Right cardiac atrium (tissue), 5 donors: Measurements from ENCODE around the gene DSN1. TPM values are rescaled to one million over a fixed set of nuclear protein-coding genes. Genes with fewer than 3 reads are reported as not detected.

Source experiments
- ATAC-seq, 2 donors: fragments of 200-7000 bp; cut with Tn5 transposase; one replicate each; pipeline versions ENCODE4 v1.8.0 to v1.9.1; 2020; ENCODE audit warnings: moderate library complexity in 2 of 2, mild to moderate bottlenecking in 1 of 2
- DNase-seq, 3 donors: peaks; one replicate each; pipeline ENCODE4 v3.0.0-alpha.2; 2020
- H3K27ac ChIP-seq: one replicate; pipeline ENCODE4 v1.5.1; 2013; ENCODE audit warnings: mild to moderate bottlenecking, low read length, control low read depth, moderate library complexity
- H3K27me3 ChIP-seq: one replicate; pipeline ENCODE4 v1.6.1; 2013; ENCODE audit not compliant: control insufficient read depth, insufficient read depth
- H3K4me1 ChIP-seq: one replicate; pipeline ENCODE4 v1.6.1; 2013; ENCODE audit warnings: low read length; ENCODE audit not compliant: control insufficient read depth, insufficient read depth
- H3K4me3 ChIP-seq: one replicate; pipeline ENCODE4 v1.5.1; 2013; ENCODE audit warnings: low read length, control low read depth
- H3K9me3 ChIP-seq: one replicate; pipeline ENCODE4 v1.6.1; 2013; ENCODE audit warnings: low read length; ENCODE audit not compliant: control insufficient read depth
- WGBS: extraction: QIAGEN DNeasy Blood & Tissue Kit; methylation state at CpG from one replicate; pipeline ENCODE4 v1.1.7; 2013; 5-methylcytosine and 5-hydroxymethylcytosine counted together
- intact Hi-C, 4 donors: fragments of 100-400 bp; cut with DNase I; formaldehyde crosslinking; loops; one replicate each; pipeline versions ENCODE4 v1.11.0 to v1.14.0; 2022 to 2023
- polyA plus RNA-seq: library from polyadenylated mRNA; stranded (reverse); fragments of 200-250 nt; gene quantifications from one replicate; pipeline ENCODE4 v1.2.3, GENCODE V29; 2013
- total RNA-seq, 4 donors: library from RNA; stranded (reverse); fragmentation: NEBNext Ultra II Directional; extraction: Animal tissue kit (Norgen Biotek cat#: 25700); gene quantifications; one replicate each; pipeline ENCODE4 v1.2.1, GENCODE V29; 2021
- donor health status: healthy with polysubstance abuse.
- donor health status: DM: no; HTN: yes; CAD: no.
- donor health status: DM: no; HTN: no; CAD: no.
- donor health status: DM: no; HTN: yes; CAD: no; lungs with severe emphysema.
- donor health status: DM: yes; HTN: yes; CAD: no.

The DSN1 gene
- total and polyA plus RNA-seq, 5 donors = 4.9 to 7.5 (median 5.3) TPM

GRCh38 chr20:36736451-36737182 is 36.9 kb downstream of the DSN1 start:
- DNase-seq = no peak
- intact Hi-C loops = no loop called here
- no peak for ATAC-seq
- H3K27ac ChIP-seq = no peak overlapping the region
- WGBS = 81% methylated on average over 3 of the region's 3 CpGs
- H3K4me3 ChIP-seq = no peak overlapping the region
- H3K4me1 ChIP-seq = peaks cover 4% of the 10 kb centered on the region
- no peaks in the 10 kb centered on the region for H3K27me3 ChIP-seq
- H3K9me3 ChIP-seq = no peaks in the 10 kb centered on the region

GRCh38 chr20:36732456-36732855 is 41.1 kb downstream of the DSN1 start:
- intact Hi-C loops = no loop called here
- H3K9me3 ChIP-seq = no peaks in the 10 kb centered on the region
- no peak overlapping the region for H3K4me3 ChIP-seq
- DNase-seq (no peak), ATAC-seq (no peak)
- no peaks in the 10 kb centered on the region for H3K27me3 ChIP-seq
- 94% methylated on average over 1 of the region's 1 CpG for WGBS
- H3K4me1 ChIP-seq = peaks cover 4% of the 10 kb centered on the region
- H3K27ac ChIP-seq = no peak overlapping the region

- intact Hi-C loops = no loop called here
- Histone ChIP-seq H3K9me3 (no peaks in the 10 kb centered on the region), H3K27me3 (no peaks in the 10 kb centered on the region), H3K4me1 (peaks cover 7% of the 10 kb centered on the region), H3K27ac (no peak overlapping the region), H3K4me3 (no peak overlapping the region)
- ATAC-seq = no peak
- WGBS = 57% methylated on average over 3 of the region's 3 CpGs
- DNase-seq = no peak
Observed at GRCh38 chr20:36728986-36729385, 44.6 kb downstream of the DSN1 start.

- DNase-seq = no peak
- Histone ChIP-seq H3K27me3 (no peaks in the 10 kb centered on the region), H3K4me1 (peaks cover 3% of the 10 kb centered on the region), H3K4me3 (no peak overlapping the region), H3K9me3 (no peaks in the 10 kb centered on the region), H3K27ac (peak overlapping the region; percentile 45)
- intact Hi-C loops = no loop called here
- WGBS = 88% methylated on average over 3 of the region's 3 CpGs
- peak; percentile 31 to 43 for ATAC-seq
Observed at GRCh38 chr20:36726168-36726567, 47.4 kb downstream of the DSN1 start.

- no peak overlapping the region for H3K27ac ChIP-seq
- 86% methylated on average over 3 of the region's 3 CpGs for WGBS
- DNase-seq = no peak
Observed at GRCh38 chr20:36720510-36720909, 53.1 kb downstream of the DSN1 start.

GRCh38 chr20:36717657-36718056 is 55.9 kb downstream of the DSN1 start:
- WGBS = 82% methylated on average over 2 of the region's 2 CpGs

More at GRCh38 chr20:36720510-36720909, 53.1 kb downstream of the DSN1 start:
- H3K27me3 ChIP-seq = no peaks in the 10 kb centered on the region
- intact Hi-C loops = no loop called here
- H3K4me3 ChIP-seq = no peak overlapping the region
- no peaks in the 10 kb centered on the region for H3K9me3 ChIP-seq
- no peaks in the 10 kb centered on the region for H3K4me1 ChIP-seq
- no peak for ATAC-seq

GRCh38 chr20:36717021-36717420 is 56.5 kb downstream of the DSN1 start:
- ATAC-seq = no peak
- Histone ChIP-seq H3K27me3 (no peaks in the 10 kb centered on the region), H3K27ac (no peak overlapping the region), H3K9me3 (no peaks in the 10 kb centered on the region), H3K4me1 (no peaks in the 10 kb centered on the region), H3K4me3 (no peak overlapping the region)
- intact Hi-C loops = loop anchor here in 1 of 4 donors (5.0 kb wide), 1 partner anchor 35 kb away; no protein-coding TSS in a partner anchor
- WGBS = 70% methylated on average over 3 of the region's 3 CpGs
- DNase-seq = no peak

More at GRCh38 chr20:36717657-36718056, 55.9 kb downstream of the DSN1 start:
- no peaks in the 10 kb centered on the region for H3K9me3 ChIP-seq
- DNase-seq = no peak
- H3K27me3 ChIP-seq = no peaks in the 10 kb centered on the region
- intact Hi-C loops = loop anchor here in 1 of 4 donors (5.0 kb wide), 1 partner anchor 35 kb away; no protein-coding TSS in a partner anchor
- no peak overlapping the region for H3K4me3 ChIP-seq
- H3K27ac ChIP-seq = no peak overlapping the region
- ATAC-seq = peak; percentile 52 to 59
- no peaks in the 10 kb centered on the region for H3K4me1 ChIP-seq

GRCh38 chr20:36712775-36713174 is 60.8 kb downstream of the DSN1 start:
- intact Hi-C loops = no loop called here
- 94% methylated on average over 1 of the region's 1 CpG for WGBS
- Histone ChIP-seq H3K9me3 (no peaks in the 10 kb centered on the region), H3K27me3 (no peaks in the 10 kb centered on the region), H3K4me1 (no peaks in the 10 kb centered on the region), H3K27ac (no peak overlapping the region), H3K4me3 (no peak overlapping the region)
- DNase-seq = no peak
- ATAC-seq = no peak

- peak in 1 of 2 donors; percentile 54 for ATAC-seq
- WGBS = 71% methylated on average over 5 of the region's 5 CpGs
- H3K9me3 ChIP-seq = no peaks in the 10 kb centered on the region
- H3K27ac ChIP-seq = no peak overlapping the region
- no peak overlapping the region for H3K4me3 ChIP-seq
- intact Hi-C loops = no loop called here
- no peaks in the 10 kb centered on the region for H3K27me3 ChIP-seq
- H3K4me1 ChIP-seq = no peaks in the 10 kb centered on the region
- no peak for DNase-seq
Observed at GRCh38 chr20:36709126-36709525, 64.4 kb downstream of the DSN1 start.

- intact Hi-C loops = no loop called here
- no peak for DNase-seq
- Histone ChIP-seq H3K4me3 (no peak overlapping the region), H3K27me3 (no peaks in the 10 kb centered on the region), H3K27ac (no peak overlapping the region), H3K9me3 (no peaks in the 10 kb centered on the region), H3K4me1 (no peaks in the 10 kb centered on the region)
- 81% methylated on average over 4 of the region's 4 CpGs for WGBS
- no peak for ATAC-seq
Observed at GRCh38 chr20:36703530-36703929, 70.0 kb downstream of the DSN1 start.
